ENCODE results near the gene ZFAND3.

ZFAND3 gene

DNA sequence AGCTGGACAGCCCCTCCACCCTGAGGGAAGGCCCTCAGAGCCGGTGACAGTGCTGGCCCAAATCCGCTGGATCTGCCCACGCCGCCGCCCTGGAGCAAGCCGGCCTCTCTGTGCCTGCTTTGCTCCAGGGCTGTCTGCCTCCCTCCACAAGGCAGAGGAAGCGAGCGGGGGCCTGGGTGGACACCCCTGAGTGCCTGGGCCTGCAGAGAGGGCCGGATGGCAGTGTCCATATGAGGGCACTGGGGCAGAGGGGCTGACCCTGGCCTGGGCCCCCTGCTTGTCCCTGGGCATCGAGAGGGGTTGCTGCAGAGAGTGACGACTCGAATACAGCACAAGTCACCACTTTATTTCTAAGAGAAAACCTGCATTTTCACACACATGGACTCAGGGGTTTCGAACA is 348.6 kb downstream of the ZFAND3 start:
- no peak overlapping the region for H4K5ac ChIP-seq (ENCODE audit: low read length)
- H2AK5ac ChIP-seq (ENCODE audit: low read length): no peak overlapping the region

DNA sequence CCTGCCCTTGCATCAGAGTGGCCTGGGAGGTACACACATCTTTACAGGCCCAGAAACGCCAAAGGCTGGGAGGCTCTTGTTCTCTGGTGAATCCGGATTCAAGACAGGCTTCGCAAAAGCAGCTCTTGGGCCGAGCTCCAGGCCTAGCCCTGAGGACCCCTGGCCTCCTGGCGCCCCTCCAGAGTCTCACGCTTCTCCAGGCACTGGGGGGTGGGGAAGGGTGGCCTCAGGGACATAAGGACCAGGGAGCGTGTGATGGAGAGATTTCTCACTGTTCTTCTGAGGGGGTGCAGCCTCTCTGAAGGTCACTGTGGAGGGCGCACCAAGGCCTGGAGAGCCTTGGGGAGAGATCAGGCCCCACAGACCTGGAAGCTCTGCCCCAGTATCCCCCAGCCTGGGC is 349.2 kb downstream of the ZFAND3 start:
- Histone ChIP-seq H3K9ac (ENCODE audit: low read length) (no peak overlapping the region), H3K4me2 (ENCODE audit: low read length) (no peak overlapping the region), H3K36me3 (ENCODE audit: control insufficient read depth, insufficient read depth, low read length) (no peaks in the 10 kb centered on the region), H3K79me2 (ENCODE audit: control insufficient read depth, insufficient read depth, low read length) (no peaks in the 10 kb centered on the region), H4K8ac (ENCODE audit: low read depth, low read length) (no peak overlapping the region), H2BK15ac (replicated peaks; ENCODE audit: low read depth) (no peak overlapping the region), H2BK5ac (ENCODE audit: low read length) (no peak overlapping the region), H3K18ac (ENCODE audit: low read length) (no peak overlapping the region), H3K4ac (ENCODE audit: low read depth, low read length) (no peak overlapping the region), H3K56ac (ENCODE audit: low read length) (peak overlapping the region; percentile 42), H3K4me3 (ENCODE audit: low read length) (no peak overlapping the region), H3K4me1 (ENCODE audit: control insufficient read depth, low read depth, low read length) (peaks cover 2% of the 10 kb centered on the region), H4K5ac (ENCODE audit: low read length) (no peak overlapping the region), H2AK5ac (ENCODE audit: low read length) (no peak overlapping the region), H2BK120ac (ENCODE audit: low read depth, low read length) (no peak overlapping the region), H3K27me3 (ENCODE audit: insufficient read depth, low read length, poor library complexity) (no peaks in the 10 kb centered on the region), H3K79me1 (ENCODE audit: low read length) (no peaks in the 10 kb centered on the region), H3K23ac (ENCODE audit: low read length) (no peak overlapping the region), H3K27ac (ENCODE audit: low read depth, low read length) (no peak overlapping the region)
- no CpG with 5 or more reads among the region's 8 CpGs for WGBS (ENCODE audit: extremely low coverage, insufficient coverage, low lambda C conversion rate)
- DNase-seq: no peak

More for the DNA sequence above, 348.6 kb downstream of the ZFAND3 start:
- H3K4me1 ChIP-seq (ENCODE audit: control insufficient read depth, low read depth, low read length): peaks cover 2% of the 10 kb centered on the region
- H3K27me3 ChIP-seq (ENCODE audit: insufficient read depth, low read length, poor library complexity): no peaks in the 10 kb centered on the region
- no peak overlapping the region for H2BK120ac ChIP-seq (ENCODE audit: low read depth, low read length)
- H2BK15ac ChIP-seq (replicated peaks; ENCODE audit: low read depth): no peak overlapping the region
- H3K27ac ChIP-seq (ENCODE audit: low read depth, low read length): no peak overlapping the region
- no peak for DNase-seq
- no peaks in the 10 kb centered on the region for H3K36me3 ChIP-seq (ENCODE audit: control insufficient read depth, insufficient read depth, low read length)
- H3K4me3 ChIP-seq (ENCODE audit: low read length): no peak overlapping the region
- H3K79me1 ChIP-seq (ENCODE audit: low read length): no peaks in the 10 kb centered on the region
- no peak overlapping the region for H4K8ac ChIP-seq (ENCODE audit: low read depth, low read length)
- H3K23ac ChIP-seq (ENCODE audit: low read length): no peak overlapping the region
- WGBS (ENCODE audit: extremely low coverage, insufficient coverage, low lambda C conversion rate): no CpG with 5 or more reads among the region's 13 CpGs
- H3K4me2 ChIP-seq (ENCODE audit: low read length): no peak overlapping the region
- no peak overlapping the region for H3K9ac ChIP-seq (ENCODE audit: low read length)
- no peak overlapping the region for H2BK5ac ChIP-seq (ENCODE audit: low read length)
- no peaks in the 10 kb centered on the region for H3K79me2 ChIP-seq (ENCODE audit: control insufficient read depth, insufficient read depth, low read length)
- peak overlapping the region; percentile 3 for H3K56ac ChIP-seq (ENCODE audit: low read length)
- H3K18ac ChIP-seq (ENCODE audit: low read length): no peak overlapping the region
- H3K4ac ChIP-seq (ENCODE audit: low read depth, low read length): no peak overlapping the region

DNA sequence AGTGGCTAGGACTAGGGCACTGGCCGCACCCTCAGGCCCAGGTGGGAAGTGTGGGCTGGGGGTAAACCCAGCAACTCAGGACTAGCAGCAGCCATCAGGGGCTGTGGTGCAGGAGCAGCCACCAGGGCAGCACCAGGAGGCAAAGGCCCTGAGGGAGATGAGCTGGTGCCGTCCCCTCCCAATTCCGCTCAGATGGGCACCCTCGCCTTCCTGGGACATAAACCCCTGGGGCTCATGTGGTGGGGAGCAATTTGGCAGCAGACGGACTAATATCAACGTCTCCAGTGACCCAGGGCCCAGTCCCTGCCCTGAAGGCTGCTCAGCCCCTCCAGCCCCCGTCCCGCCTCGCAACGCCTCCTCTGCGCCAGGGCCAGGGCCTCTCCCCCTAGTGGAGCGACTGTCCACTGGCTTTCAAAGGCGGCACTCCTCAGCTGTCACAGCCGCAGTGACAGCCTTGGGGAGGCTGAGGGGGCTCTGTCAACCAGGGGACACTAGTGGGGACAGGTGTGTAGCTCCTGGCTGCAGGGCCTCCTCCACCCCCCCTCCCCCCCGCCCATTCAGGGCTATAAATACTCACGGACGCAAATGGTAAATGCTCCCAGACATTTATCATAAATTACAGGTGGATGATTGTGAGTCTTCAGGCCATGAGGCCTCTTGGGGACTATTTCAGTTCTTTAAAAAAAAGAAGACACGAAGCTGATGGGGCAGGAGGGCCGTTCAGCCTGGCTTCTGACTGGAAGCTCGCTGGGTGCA is 349.9 kb downstream of the ZFAND3 start:
- no peak overlapping the region for H3K4me3 ChIP-seq (ENCODE audit: low read length)
- no peak overlapping the region for H3K4me2 ChIP-seq (ENCODE audit: low read length)
- no peak overlapping the region for H4K5ac ChIP-seq (ENCODE audit: low read length)
- H3K4me1 ChIP-seq (ENCODE audit: control insufficient read depth, low read depth, low read length): peaks cover 2% of the 10 kb centered on the region
- WGBS (ENCODE audit: extremely low coverage, insufficient coverage, low lambda C conversion rate): no CpG with 5 or more reads among the region's 20 CpGs
- H2BK120ac ChIP-seq (ENCODE audit: low read depth, low read length): no peak overlapping the region
- H3K4ac ChIP-seq (ENCODE audit: low read depth, low read length): no peak overlapping the region
- H3K23ac ChIP-seq (ENCODE audit: low read length): no peak overlapping the region
- DNase-seq: peak; percentile 41
- H2BK15ac ChIP-seq (replicated peaks; ENCODE audit: low read depth): no peak overlapping the region
- H3K56ac ChIP-seq (ENCODE audit: low read length): peak overlapping the region; percentile 42
- H3K79me1 ChIP-seq (ENCODE audit: low read length): no peaks in the 10 kb centered on the region
- H3K36me3 ChIP-seq (ENCODE audit: control insufficient read depth, insufficient read depth, low read length): no peaks in the 10 kb centered on the region
- H2AK5ac ChIP-seq (ENCODE audit: low read length): no peak overlapping the region
- H3K27me3 ChIP-seq (ENCODE audit: insufficient read depth, low read length, poor library complexity): no peaks in the 10 kb centered on the region
- no peaks in the 10 kb centered on the region for H3K79me2 ChIP-seq (ENCODE audit: control insufficient read depth, insufficient read depth, low read length)
- no peak overlapping the region for H3K18ac ChIP-seq (ENCODE audit: low read length)
- no peak overlapping the region for H2BK5ac ChIP-seq (ENCODE audit: low read length)
- H3K9ac ChIP-seq (ENCODE audit: low read length): no peak overlapping the region
- no peak overlapping the region for H4K8ac ChIP-seq (ENCODE audit: low read depth, low read length)
- H3K27ac ChIP-seq (ENCODE audit: low read depth, low read length): no peak overlapping the region

DNA sequence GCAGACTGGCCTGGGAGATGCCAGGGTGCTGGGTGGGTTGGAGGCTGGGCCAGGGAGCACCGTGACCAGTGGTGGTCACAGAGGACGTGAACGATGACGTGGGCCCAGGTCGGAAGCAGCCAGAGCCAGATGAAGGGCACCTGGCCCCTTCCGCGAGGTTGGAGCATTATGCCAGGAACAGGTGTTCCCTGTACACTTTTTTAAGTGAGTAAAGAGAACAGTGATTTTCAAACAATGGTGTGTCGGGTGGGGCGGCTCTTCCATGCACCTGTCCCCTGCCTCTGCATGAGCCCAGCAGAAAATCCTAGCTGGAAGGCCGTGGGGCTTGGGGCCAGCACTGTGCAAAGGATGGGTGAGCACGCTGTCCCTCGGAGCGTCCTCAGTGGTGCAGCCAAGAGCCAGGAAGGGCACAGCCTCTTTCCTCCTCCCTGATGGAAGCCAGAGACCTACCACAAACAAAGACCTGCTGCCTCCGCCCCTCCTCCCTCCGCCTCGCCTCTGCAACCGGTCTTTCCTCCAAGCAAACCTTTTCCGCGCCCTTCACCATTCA is 350.5 kb downstream of the ZFAND3 start:
- Histone ChIP-seq H2AK5ac (ENCODE audit: low read length) (no peak overlapping the region), H3K79me1 (ENCODE audit: low read length) (no peaks in the 10 kb centered on the region), H2BK120ac (ENCODE audit: low read depth, low read length) (no peak overlapping the region), H3K27ac (ENCODE audit: low read depth, low read length) (no peak overlapping the region), H3K4me3 (ENCODE audit: low read length) (no peak overlapping the region), H3K56ac (ENCODE audit: low read length) (no peak overlapping the region), H3K27me3 (ENCODE audit: insufficient read depth, low read length, poor library complexity) (no peaks in the 10 kb centered on the region), H3K23ac (ENCODE audit: low read length) (no peak overlapping the region), H3K79me2 (ENCODE audit: control insufficient read depth, insufficient read depth, low read length) (no peaks in the 10 kb centered on the region), H4K8ac (ENCODE audit: low read depth, low read length) (no peak overlapping the region), H4K5ac (ENCODE audit: low read length) (no peak overlapping the region), H3K18ac (ENCODE audit: low read length) (no peak overlapping the region), H3K36me3 (ENCODE audit: control insufficient read depth, insufficient read depth, low read length) (no peaks in the 10 kb centered on the region), H3K9ac (ENCODE audit: low read length) (no peak overlapping the region), H3K4me1 (ENCODE audit: control insufficient read depth, low read depth, low read length) (peaks cover 2% of the 10 kb centered on the region), H2BK5ac (ENCODE audit: low read length) (no peak overlapping the region), H3K4ac (ENCODE audit: low read depth, low read length) (no peak overlapping the region), H3K4me2 (ENCODE audit: low read length) (no peak overlapping the region), H2BK15ac (replicated peaks; ENCODE audit: low read depth) (no peak overlapping the region)
- peak; percentile 55 for DNase-seq
- no CpG with 5 or more reads among the region's 19 CpGs for WGBS (ENCODE audit: extremely low coverage, insufficient coverage, low lambda C conversion rate)

DNA sequence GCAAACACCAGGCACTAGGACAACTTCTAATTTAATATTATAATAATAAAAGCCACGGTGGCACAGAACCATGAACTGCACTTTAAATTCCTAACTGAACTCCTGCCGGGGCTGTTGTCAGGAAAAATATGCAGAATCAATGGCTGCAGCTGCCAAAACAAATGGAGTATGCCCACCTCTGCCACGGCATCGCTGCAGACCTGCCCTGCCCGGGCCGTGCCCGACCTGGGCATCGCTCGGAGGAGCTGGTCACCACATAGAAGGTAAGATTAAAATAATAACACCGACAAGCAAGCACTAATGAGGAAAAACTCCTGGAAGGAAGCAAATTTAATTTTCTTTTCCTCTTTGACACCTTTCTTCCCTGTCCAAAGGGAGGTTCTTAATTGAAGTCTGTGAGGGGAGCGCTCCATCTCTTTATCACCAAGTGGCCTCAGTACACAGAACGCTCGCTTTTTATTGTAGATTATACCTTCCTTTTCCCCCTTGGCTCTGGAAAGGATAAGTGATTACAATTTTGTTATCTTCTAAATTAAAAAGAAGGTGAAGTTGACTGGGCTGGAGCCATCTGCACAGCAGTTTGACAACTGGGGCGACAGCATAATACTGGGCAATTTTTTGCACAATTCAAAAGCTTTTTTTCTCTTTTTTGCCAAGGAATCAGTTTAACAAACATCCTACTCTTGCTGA is 351.3 kb downstream of the ZFAND3 start:
- H3K18ac ChIP-seq (ENCODE audit: low read length): no peak overlapping the region
- DNase-seq: no peak
- no peaks in the 10 kb centered on the region for H3K36me3 ChIP-seq (ENCODE audit: control insufficient read depth, insufficient read depth, low read length)
- H3K27me3 ChIP-seq (ENCODE audit: insufficient read depth, low read length, poor library complexity): no peaks in the 10 kb centered on the region
- no peak overlapping the region for H3K9ac ChIP-seq (ENCODE audit: low read length)
- no peak overlapping the region for H2AK5ac ChIP-seq (ENCODE audit: low read length)
- peak overlapping the region; percentile 15 for H3K56ac ChIP-seq (ENCODE audit: low read length)
- no peak overlapping the region for H4K8ac ChIP-seq (ENCODE audit: low read depth, low read length)
- no peak overlapping the region for H4K5ac ChIP-seq (ENCODE audit: low read length)
- H3K79me2 ChIP-seq (ENCODE audit: control insufficient read depth, insufficient read depth, low read length): no peaks in the 10 kb centered on the region
- H3K23ac ChIP-seq (ENCODE audit: low read length): no peak overlapping the region
- H2BK15ac ChIP-seq (replicated peaks; ENCODE audit: low read depth): no peak overlapping the region
- H3K4ac ChIP-seq (ENCODE audit: low read depth, low read length): no peak overlapping the region
- H3K27ac ChIP-seq (ENCODE audit: low read depth, low read length): no peak overlapping the region
- peaks cover 2% of the 10 kb centered on the region for H3K4me1 ChIP-seq (ENCODE audit: control insufficient read depth, low read depth, low read length)
- H3K4me3 ChIP-seq (ENCODE audit: low read length): no peak overlapping the region
- no peaks in the 10 kb centered on the region for H3K79me1 ChIP-seq (ENCODE audit: low read length)
- no CpG with 5 or more reads among the region's 14 CpGs for WGBS (ENCODE audit: extremely low coverage, insufficient coverage, low lambda C conversion rate)
- H3K4me2 ChIP-seq (ENCODE audit: low read length): no peak overlapping the region
- H2BK5ac ChIP-seq (ENCODE audit: low read length): no peak overlapping the region
- no peak overlapping the region for H2BK120ac ChIP-seq (ENCODE audit: low read depth, low read length)

All from mesendoderm (in vitro differentiated cells).